Measurements from ENCODE around the gene MFSD6.

- TF ChIP-seq, protein P1, sequence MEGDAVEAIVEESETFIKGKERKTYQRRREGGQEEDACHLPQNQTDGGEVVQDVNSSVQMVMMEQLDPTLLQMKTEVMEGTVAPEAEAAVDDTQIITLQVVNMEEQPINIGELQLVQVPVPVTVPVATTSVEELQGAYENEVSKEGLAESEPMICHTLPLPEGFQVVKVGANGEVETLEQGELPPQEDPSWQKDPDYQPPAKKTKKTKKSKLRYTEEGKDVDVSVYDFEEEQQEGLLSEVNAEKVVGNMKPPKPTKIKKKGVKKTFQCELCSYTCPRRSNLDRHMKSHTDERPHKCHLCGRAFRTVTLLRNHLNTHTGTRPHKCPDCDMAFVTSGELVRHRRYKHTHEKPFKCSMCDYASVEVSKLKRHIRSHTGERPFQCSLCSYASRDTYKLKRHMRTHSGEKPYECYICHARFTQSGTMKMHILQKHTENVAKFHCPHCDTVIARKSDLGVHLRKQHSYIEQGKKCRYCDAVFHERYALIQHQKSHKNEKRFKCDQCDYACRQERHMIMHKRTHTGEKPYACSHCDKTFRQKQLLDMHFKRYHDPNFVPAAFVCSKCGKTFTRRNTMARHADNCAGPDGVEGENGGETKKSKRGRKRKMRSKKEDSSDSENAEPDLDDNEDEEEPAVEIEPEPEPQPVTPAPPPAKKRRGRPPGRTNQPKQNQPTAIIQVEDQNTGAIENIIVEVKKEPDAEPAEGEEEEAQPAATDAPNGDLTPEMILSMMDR (conservative IDR thresholded peaks at IDR 0.05; ENCODE audit: low read depth, low read length): no peak
- no peak for TF ChIP-seq EZH2phosphoT487 (IDR thresholded peaks at IDR 0.05; ENCODE audit: borderline replicate concordance, low read length)
Observed at GRCh38 chr2:190506666-190507065, 98.5 kb downstream of the MFSD6 start.

All from PC-3 (cell line).